DND-41 (cell line): ENCODE data around the gene NECTIN1.

Experiments used
- CTCF ChIP-seq: IDR thresholded peaks from 2 replicates; pipeline ENCODE4 v1.5.1; 2012; ENCODE audit warnings: borderline replicate concordance, low read length, moderate library complexity, mild to moderate bottlenecking; ENCODE audit not compliant: poor library complexity, severe bottlenecking; ENCODE audit errors: extremely low read depth
- EZH2 ChIP-seq: IDR thresholded peaks from 3 replicates; pipeline ENCODE4 v1.6.1; 2012; ENCODE audit warnings: borderline replicate concordance, low read depth, mild to moderate bottlenecking, moderate library complexity, low read length, inconsistent platforms; ENCODE audit not compliant: severe bottlenecking

DNA sequence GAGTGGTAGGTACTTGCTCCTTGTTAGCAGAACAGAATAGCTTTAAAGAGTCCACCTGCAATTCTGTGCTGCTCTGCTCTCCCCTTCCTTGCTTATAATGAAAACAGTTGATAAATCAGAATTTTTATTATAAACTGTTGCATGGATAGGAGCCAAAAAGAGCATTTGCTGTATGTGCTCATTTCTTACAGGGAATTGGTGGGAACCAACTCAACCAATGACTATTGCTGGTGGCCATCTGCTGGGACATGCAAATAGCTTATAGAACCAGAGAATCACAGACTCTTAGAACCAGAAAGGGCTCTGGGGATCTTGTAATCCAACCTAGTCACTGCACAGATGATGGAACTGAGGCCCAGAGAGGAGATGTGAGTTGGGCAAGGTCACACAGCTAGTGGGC, 43.1 kb upstream of the NECTIN1 start:
- TF ChIP-seq CTCF: no peak
- no peak for TF ChIP-seq EZH2
